ENCODE data around the gene CDK5RAP3.

DNA sequence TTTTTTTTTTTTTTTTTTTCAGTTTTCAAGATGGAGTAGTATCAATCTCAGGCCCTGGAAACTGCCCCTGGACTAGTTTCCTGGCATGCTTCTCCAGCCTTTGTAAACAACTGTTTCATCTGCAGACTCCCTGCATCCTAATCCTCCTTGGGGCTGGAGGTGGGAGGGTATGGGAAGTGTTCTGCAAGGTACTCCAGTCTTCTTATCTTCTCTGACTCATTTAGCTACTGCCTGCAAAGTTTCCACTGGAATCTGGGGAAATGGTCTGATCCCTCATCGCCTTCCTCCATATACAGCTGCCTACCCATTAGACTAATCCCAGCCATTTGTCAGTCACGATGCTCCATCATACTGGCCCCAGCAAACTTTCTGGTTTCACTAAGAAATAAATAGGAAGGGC, 45.2 kb downstream of the CDK5RAP3 start:
- TF ChIP-seq, protein P1, sequence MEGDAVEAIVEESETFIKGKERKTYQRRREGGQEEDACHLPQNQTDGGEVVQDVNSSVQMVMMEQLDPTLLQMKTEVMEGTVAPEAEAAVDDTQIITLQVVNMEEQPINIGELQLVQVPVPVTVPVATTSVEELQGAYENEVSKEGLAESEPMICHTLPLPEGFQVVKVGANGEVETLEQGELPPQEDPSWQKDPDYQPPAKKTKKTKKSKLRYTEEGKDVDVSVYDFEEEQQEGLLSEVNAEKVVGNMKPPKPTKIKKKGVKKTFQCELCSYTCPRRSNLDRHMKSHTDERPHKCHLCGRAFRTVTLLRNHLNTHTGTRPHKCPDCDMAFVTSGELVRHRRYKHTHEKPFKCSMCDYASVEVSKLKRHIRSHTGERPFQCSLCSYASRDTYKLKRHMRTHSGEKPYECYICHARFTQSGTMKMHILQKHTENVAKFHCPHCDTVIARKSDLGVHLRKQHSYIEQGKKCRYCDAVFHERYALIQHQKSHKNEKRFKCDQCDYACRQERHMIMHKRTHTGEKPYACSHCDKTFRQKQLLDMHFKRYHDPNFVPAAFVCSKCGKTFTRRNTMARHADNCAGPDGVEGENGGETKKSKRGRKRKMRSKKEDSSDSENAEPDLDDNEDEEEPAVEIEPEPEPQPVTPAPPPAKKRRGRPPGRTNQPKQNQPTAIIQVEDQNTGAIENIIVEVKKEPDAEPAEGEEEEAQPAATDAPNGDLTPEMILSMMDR (IDR thresholded peaks at IDR 0.05; ENCODE audit: extremely low read depth in 1 of 2, insufficient read depth in 1 of 2, low read depth in 1 of 2, low read length in 2 of 2) = no peak
- no peak for TF ChIP-seq GATA2 (IDR thresholded peaks at IDR 0.05; ENCODE audit: insufficient read depth, insufficient read length, low read depth, low read length)
- TF ChIP-seq, protein P2, sequence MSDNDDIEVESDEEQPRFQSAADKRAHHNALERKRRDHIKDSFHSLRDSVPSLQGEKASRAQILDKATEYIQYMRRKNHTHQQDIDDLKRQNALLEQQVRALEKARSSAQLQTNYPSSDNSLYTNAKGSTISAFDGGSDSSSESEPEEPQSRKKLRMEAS (IDR thresholded peaks at IDR 0.05; ENCODE audit: insufficient read depth, insufficient read length) = no peak
- no peak for TF ChIP-seq EZH2 (IDR thresholded peaks at IDR 0.05; ENCODE audit: borderline replicate concordance, low read depth, low read length, severe bottlenecking)
- TF ChIP-seq JUN (IDR thresholded peaks at IDR 0.05; ENCODE audit: borderline replicate concordance, insufficient read depth, insufficient read length, low read depth) = no peak
- TF ChIP-seq POLR2A (IDR thresholded peaks at IDR 0.05; ENCODE audit: low read depth, low read length) = no peak
- no peak for TF ChIP-seq POLR2AphosphoS5 (IDR thresholded peaks at IDR 0.05; ENCODE audit: insufficient read depth, low read depth, low read length)
- no peak for TF ChIP-seq MYC (IDR thresholded peaks at IDR 0.05; ENCODE audit: low read depth, low read length)
